GM15510 (cell line): Measurements from ENCODE around the gene IL25.

Experiments used
- POLR2A ChIP-seq: IDR thresholded peaks from 3 replicates; pipeline ENCODE4 v1.6.1; 2011; ENCODE audit warnings: borderline replicate concordance; ENCODE audit not compliant: insufficient read length; ENCODE audit errors: extremely low read depth

Gene IL25

DNA sequence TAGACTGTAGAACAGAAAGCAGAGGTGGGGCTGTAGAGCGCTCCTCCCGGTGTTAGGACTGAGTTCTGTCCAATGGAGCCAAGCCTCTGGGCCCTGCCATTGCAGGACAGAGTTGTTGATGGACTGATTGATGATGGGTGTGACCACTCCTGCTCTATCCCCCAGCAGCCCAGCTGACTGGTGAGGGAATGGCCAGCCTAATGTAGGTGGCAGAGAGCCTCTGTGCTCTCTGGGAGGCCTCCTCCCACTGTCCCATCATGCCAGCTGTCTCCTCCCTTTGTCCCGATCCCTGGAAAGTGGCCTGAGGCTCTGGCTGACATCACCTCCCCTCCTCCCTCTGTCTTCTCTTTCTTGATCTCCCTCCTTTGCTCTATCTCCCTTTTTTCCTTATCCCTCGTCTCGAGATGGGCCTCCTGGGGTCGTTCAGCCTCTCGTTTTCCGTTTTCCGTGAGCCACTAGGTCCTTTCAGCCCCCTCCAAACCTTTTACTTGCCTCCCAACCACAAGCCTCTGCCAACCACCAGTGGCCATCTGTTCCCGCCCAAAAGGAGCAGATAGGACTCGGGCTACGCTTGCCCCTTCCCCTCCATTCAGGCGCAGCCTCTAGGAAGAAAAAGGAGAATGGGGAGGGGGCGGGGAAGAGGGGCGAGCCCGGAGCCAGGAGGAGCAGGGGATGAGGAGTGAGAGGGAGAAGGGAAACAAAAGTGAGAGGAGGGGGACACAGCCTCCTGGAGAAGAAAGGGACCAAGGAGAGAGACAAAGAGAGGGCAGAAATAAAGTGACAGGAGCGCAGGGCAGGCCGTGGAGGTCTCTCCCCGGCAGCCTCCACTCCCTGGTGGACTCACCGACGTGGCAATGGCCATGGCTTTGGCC lies 8.2 kb upstream of the IL25 start:
- no peak for TF ChIP-seq POLR2A

DNA sequence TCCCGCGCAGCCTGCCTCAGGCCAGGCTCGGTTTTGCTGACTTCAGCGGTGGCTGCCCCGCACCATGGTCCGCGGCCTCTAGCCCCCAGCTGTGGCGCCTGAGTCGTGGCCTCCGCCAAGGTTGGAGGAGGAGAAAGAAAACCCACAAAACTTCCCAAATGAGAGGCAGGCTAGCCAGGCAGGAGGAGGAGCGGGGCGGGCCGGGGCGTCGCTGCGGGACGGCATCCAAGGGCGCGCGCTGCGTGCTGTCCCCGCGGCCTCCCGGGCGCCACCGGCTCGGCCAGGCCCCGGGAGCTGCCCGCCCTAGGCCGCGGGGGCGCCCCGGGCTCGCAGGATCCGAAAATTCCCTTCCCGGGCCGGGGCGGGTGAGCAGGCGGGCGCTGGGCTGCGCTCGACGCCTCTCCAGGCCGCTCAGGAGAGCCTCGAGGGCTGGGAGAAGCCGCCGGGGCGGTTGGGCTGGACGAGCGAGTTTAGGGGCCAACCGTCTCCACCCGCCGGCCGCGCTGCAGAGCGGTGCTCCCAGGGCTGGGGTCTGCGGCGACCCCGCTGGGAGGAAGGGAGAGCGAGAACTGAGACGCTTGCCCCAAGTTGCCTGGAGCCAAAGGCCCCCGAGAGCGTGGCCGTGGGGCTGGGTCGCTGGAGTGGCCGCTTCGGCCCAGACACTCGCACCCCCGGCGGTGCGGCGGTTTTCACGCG lies 7.4 kb upstream of the IL25 start, which contains the start of gene EFS:
TSS of gene EFS (minus strand) at position 137 of the 696 bp plus-strand sequence. CDS start 147 bp downstream, outside the sequence.
- TF ChIP-seq POLR2A = no peak

- no peak for TF ChIP-seq POLR2A
Measured at GRCh38 chr14:23365732-23366425, 6.7 kb upstream of the IL25 start.

- TF ChIP-seq POLR2A = no peak
Measured at GRCh38 chr14:23366426-23366921, 6.1 kb upstream of the IL25 start.

- no peak for TF ChIP-seq POLR2A
Measured at GRCh38 chr14:23370221-23370620, 2.4 kb upstream of the IL25 start.

GRCh38 chr14:23371865-23372264 lies 744 bp upstream of the IL25 start:
- no peak for TF ChIP-seq POLR2A

DNA sequence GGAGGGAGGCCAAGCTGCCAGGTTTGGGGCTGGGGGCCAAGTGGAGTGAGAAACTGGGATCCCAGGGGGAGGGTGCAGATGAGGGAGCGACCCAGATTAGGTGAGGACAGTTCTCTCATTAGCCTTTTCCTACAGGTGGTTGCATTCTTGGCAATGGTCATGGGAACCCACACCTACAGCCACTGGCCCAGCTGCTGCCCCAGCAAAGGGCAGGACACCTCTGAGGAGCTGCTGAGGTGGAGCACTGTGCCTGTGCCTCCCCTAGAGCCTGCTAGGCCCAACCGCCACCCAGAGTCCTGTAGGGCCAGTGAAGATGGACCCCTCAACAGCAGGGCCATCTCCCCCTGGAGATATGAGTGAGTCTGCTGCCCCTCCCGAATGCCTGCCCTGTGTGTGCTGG lies 432 bp downstream of the IL25 start:
- no peak for TF ChIP-seq POLR2A

- no peak for TF ChIP-seq POLR2A
Measured at GRCh38 chr14:23375527-23376251, 3.1 kb downstream of the IL25 start.

GRCh38 chr14:23376482-23377197 lies 4.0 kb downstream of the IL25 start, which contains the start of gene CMTM5:
TSS of gene CMTM5 (plus strand) at chr14:23377046. CDS start at chr14:23377252, 206 bp downstream.
- no peak for TF ChIP-seq POLR2A

DNA sequence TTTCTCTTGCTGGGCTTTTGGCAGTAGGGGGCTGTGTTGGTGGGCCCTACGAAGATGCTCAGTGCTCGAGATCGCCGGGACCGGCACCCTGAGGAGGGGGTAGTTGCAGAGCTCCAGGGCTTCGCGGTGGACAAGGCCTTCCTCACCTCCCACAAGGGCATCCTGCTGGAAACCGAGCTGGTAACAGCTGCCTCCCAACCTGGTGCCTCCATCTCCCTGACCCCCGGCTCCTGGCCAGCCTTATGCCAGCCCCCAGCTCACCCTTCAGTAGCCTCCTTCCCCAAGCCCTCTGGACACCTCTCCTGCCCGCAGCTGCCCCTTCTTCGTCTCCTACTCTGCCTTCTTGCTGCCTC lies 4.6 kb downstream of the IL25 start:
- TF ChIP-seq POLR2A = no peak

DNA sequence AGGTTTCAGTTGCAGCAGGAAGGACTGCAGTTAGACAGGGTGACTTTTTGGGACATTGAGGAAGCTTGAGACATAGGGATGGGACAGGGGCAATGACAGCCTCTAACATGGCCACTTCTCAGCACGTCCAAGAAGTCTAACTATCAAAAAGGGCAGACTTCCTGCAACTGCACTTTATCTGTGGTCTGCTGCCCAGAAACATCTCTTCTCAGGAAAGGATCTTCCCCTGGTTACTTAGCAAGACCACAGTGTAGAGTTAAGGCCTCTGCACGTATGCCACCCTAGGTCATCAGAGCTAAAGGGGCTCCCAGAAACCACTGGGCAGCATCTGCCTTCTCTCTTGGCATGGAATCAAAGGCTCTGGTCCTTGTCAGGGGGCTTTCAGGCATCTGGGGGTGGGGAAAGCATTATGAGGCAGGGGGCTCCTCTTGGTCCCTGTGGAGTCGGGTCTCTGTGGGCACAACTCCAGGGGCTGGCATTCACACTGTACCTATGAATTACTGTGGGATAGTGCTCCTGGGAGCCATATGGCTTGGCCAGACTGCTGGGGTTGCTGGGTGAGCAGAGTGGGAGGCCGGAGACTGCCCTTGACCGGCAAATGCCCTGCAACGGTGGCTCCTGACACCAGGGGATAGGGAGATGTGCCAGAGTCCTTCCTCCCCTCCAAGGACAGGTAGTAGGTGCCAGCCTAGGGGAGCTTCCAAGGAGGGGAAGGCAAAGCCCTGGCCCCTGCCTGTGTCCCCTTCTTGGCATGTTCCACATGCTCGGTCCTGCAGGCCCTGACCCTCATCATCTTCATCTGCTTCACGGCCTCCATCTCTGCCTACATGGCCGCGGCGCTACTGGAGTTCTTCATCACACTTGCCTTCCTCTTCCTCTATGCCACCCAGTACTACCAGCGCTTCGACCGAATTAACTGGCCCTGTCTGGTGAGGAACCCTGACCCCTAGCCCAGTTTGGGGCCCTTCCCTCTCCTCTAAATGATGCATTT lies 5.3 kb downstream of the IL25 start:
- no peak for TF ChIP-seq POLR2A

- no peak for TF ChIP-seq POLR2A
Measured at GRCh38 chr14:23378612-23379220, 6.1 kb downstream of the IL25 start.
